Activated CD4-positive, alpha-beta T cell treated with anti-CD3 and anti-CD28 coated beads for 36 hours (primary cell): ENCODE measurements around the gene ZCCHC3. TPM values are rescaled to one million over a fixed set of nuclear protein-coding genes. Genes with fewer than 3 reads are reported as not detected.
A peak's percentile ranks its signal among the peaks of the same experiment; 100 is the strongest.

Experiments used
- ATAC-seq: fragments of 200-7000 bp; cut with Tn5 transposase; one replicate; pipeline ENCODE4 v1.10.0; 2021; ENCODE audit warnings: mild to moderate bottlenecking, moderate library complexity
- CTCF ChIA-PET: fragments of 350-600 bp; sonication (Branson Sonifier 250); formaldehyde crosslinking; loops from one replicate; lab custom pipeline; 2021; ENCODE audit warnings: antibody characterized with exemption; lab: Charles Lee
- POLR2A ChIA-PET: fragments of 350-600 bp; sonication (Branson Sonifier 250); formaldehyde crosslinking; loops from one replicate; lab custom pipeline; 2021; ENCODE audit warnings: antibody characterized with exemption, inconsistent platforms; lab: Charles Lee
- DNase-seq: peaks from one replicate; pipeline ENCODE4 v3.0.0-alpha.2; 2020
- H3K27ac Mint-ChIP-seq: one replicate; pipeline ENCODE4 v1.8.0; 2021; ENCODE audit warnings: mixed read lengths
- H3K27me3 Mint-ChIP-seq: one replicate; pipeline ENCODE4 v1.8.0; 2021; ENCODE audit warnings: mixed read lengths
- H3K36me3 Mint-ChIP-seq: one replicate; pipeline ENCODE4 v1.8.0; 2021; ENCODE audit warnings: low read depth, mixed read lengths
- H3K4me1 Mint-ChIP-seq: one replicate; pipeline ENCODE4 v1.8.0; 2021; ENCODE audit warnings: mixed read lengths
- H3K4me3 Mint-ChIP-seq: one replicate; pipeline ENCODE4 v1.8.0; 2021; ENCODE audit warnings: mild to moderate bottlenecking, moderate library complexity, mixed read lengths
- H3K9me3 Mint-ChIP-seq: one replicate; pipeline ENCODE4 v1.8.0; 2021; ENCODE audit warnings: low read depth, mixed read lengths
- intact Hi-C, 2 experiments: fragments of 100-400 bp; cut with DNase I in 1 of 2; cut with micrococcal nuclease in 1 of 2; formaldehyde crosslinking; loops; one replicate each; pipeline versions ENCODE4 v1.14.2 to v1.15.1; 2022 to 2024; cut with DNase I, micrococcal nuclease
- total RNA-seq, 2 experiments: library from RNA; stranded (reverse); gene quantifications; one replicate each; pipeline ENCODE4 v1.2.3, GENCODE V29; 2021

Gene ZCCHC3
- total RNA-seq, 2 experiments from 2014 or later, result 15.6 to 16.4 TPM

DNA sequence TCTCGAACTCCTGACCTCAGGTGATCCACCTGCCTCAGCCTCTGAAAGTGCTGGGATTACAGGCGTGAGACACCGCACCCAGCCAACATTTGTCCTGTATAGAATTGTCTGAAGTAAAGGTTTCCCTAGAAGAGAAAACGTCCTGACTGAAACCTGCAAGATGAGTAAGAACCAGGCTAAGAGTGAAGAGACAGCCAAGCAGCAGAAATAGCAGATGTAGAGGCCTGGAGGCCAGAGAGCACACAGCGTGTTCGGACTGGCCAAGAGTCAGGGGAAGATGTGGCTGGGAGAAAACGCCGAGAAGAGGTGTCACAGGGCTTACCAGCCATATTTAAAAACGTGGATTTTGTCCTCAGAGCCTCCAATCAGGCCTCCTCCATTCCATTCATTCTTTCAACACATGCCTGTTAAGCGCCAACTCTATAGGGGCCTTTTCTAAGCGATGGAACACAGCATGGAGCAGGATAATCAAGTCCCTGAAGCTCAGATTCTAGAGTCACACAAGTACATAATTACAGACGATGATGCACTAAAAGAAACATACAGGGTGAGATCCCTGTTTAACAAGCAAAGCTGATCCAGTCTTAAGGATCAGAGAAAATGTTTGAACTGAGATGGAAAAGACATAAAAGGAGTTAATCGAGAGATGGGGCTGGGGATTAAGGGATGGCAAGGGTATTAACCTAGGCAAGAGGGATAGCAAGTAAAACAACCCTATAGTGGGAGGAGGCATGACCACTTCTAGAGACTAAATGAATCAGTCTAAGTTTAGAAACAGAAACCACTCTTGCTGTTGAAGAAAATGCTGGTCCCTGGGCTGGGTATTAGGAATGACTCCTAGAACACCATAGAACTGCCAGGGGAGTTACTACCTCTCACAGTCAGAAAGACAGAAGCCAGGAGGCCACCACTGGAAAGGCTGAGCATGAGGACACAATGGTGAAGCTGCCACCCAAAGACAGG, 4.8 kb downstream of the ZCCHC3 start:
- peak; percentile 36 for DNase-seq
- Mint-ChIP-seq H3K36me3 (peaks cover 31% of the 10 kb centered on the region), H3K4me3 (peak overlapping the region; percentile 3), H3K27me3 (no peaks in the 10 kb centered on the region), H3K4me1 (peaks cover 40% of the 10 kb centered on the region), H3K27ac (peak overlapping the region; percentile 52), H3K9me3 (no peaks in the 10 kb centered on the region)
- POLR2A ChIA-PET, result no interaction called here
- ATAC-seq, result peak; percentile 73
- CTCF ChIA-PET, result interaction anchor here (0.6 to 6.1 kb wide), 3 partner anchors 22 to 31 kb away, joined by 4 to 40 read pairs (median 13); no protein-coding TSS in a partner anchor
- intact Hi-C loops, result no loop called here

DNA sequence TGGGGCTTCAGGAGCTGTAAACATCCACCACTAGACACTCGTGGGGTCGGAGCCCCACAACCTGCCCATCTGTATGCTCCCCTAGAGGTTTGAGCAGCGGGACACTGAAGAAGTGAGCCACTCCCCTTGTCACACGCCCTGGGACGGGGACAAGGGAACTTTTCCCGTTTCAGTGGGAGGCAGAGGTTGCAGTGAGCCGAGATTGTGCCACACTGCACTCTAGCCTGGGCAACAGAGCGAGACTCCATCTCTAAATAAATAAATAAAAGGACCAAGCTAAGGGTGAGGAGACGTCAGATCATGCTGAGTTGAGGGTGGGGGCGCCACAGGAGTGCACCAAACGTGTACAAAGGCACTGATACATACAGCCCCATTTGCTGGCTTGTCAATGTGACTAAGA, 8.4 kb downstream of the ZCCHC3 start:
- CTCF ChIA-PET, result interaction anchor here (0.7 kb wide), 1 partner anchor 24 kb away, joined by 4 read pairs; no protein-coding TSS in a partner anchor
- H3K4me1 Mint-ChIP-seq, result peaks cover 31% of the 10 kb centered on the region
- POLR2A ChIA-PET, result no interaction called here
- no peaks in the 10 kb centered on the region for H3K9me3 Mint-ChIP-seq
- H3K27ac Mint-ChIP-seq, result no peak overlapping the region
- DNase-seq (no peak), ATAC-seq (no peak)
- intact Hi-C loops, result no loop called here
- H3K27me3 Mint-ChIP-seq, result no peaks in the 10 kb centered on the region
- no peak overlapping the region for H3K4me3 Mint-ChIP-seq
- peaks cover 6% of the 10 kb centered on the region for H3K36me3 Mint-ChIP-seq

DNA sequence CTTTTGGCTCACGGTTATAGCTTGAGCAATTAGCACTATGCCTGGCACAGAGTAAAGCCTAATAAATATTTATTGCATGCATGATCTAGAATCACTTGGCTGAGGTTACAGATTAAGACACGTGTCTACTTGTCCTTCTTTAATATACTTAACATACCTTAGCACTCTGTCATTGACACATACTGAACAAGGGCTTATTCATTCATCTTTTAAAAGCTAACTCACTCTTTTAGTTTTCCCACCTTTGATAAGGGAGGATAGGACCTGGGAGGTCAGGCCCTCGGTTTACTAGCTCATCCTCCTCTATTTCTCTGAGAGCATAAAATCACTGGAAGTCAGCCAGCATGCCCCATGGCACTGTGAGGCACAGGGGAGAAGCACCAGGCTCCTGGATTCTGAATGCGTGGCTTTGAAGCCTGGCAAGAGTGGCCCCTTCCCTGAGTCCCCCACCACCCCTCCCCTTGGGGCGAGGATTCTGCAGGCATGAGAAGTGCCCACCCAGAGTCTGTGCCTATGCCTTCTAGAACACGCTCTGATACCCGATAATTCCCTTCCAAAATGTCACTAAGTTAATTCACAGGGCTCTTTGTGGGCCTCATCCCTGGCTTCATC, 11.2 kb downstream of the ZCCHC3 start:
- Mint-ChIP-seq H3K4me1 (peaks cover 11% of the 10 kb centered on the region), H3K4me3 (no peak overlapping the region), H3K27ac (no peak overlapping the region), H3K27me3 (no peaks in the 10 kb centered on the region), H3K36me3 (no peaks in the 10 kb centered on the region), H3K9me3 (no peaks in the 10 kb centered on the region)
- DNase-seq, result no peak
- intact Hi-C loops, result no loop called here
- ChIA-PET POLR2A (no interaction called here), CTCF (interaction anchor here (0.8 to 1.4 kb wide), 4 partner anchors 9 to 53 kb away, joined by 3 to 4 read pairs (median 3); no protein-coding TSS in a partner anchor)
- no peak for ATAC-seq

DNA sequence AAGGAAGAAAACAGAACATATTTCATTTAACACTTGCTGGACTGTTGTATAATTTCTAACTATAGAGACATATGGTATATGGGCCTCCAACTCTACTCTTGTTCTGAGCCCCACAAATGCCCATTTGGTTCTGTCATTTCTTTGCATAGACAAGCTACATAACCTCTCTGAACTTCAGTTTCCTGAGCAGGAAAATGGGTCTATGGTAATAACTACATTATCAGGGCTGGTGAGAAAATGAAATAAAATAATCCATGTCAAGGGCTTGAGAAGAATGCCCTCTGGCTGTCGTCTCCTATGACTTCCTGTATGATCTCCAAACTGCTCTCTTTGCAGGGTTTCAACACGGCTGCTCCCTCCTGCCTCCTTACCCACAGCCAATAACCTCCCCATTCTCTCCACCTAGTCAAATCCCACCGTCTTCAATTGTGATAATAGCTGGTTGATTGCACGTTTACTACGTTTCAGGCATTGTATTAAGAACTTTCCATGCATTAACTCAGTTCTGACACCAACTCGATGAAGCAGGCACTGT, 12.0 kb downstream of the ZCCHC3 start:
- H3K27me3 Mint-ChIP-seq, result no peaks in the 10 kb centered on the region
- ChIA-PET POLR2A (no interaction called here), CTCF (interaction anchor here (0.8 to 1.8 kb wide), 3 partner anchors 10 to 54 kb away, joined by 3 to 9 read pairs (median 3); no protein-coding TSS in a partner anchor)
- intact Hi-C loops, result no loop called here
- no peaks in the 10 kb centered on the region for H3K9me3 Mint-ChIP-seq
- no peak overlapping the region for H3K4me3 Mint-ChIP-seq
- peaks cover 11% of the 10 kb centered on the region for H3K4me1 Mint-ChIP-seq
- no peaks in the 10 kb centered on the region for H3K36me3 Mint-ChIP-seq
- ATAC-seq (no peak), DNase-seq (no peak)
- no peak overlapping the region for H3K27ac Mint-ChIP-seq

DNA sequence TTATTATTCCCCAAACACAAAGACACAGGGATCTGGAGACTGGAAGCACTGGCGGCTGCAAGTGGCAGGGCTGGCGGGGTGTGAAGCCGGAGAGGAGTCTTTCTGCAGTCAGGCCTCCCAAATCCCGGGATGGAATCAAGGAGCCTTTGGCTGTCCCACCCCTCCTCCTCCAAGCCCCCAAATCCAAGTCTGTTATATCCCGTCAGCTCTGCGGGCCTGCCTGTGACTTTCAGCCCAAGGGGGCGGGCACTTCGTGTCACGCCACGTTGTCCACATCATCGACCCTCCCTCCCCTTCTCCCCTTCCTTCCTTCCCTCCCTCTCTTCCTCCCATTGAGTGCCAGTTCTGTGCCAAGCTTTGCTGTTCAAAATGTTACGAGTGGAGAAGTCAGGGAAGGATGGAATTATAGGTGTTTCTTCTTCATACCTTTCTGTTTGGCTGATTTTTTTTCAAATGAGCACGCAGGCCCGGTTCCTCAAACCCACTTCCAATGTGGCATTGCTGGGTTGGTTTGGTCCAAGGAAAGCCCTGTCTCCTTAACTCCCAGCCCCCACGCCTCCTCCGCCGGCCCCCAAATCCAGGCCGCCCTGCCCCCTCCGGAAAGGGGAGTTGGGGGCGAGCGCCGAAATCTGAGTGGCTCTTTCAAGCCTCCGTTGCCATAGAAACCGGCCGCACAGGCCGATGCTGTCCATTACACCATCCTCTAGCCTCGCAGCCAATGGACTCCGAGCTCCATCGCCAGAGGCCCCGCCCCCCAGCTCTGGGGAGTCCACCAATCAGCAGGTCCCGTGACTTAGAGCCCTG, 12.7 kb downstream of the ZCCHC3 start:
- Mint-ChIP-seq H3K9me3 (no peaks in the 10 kb centered on the region), H3K27me3 (no peaks in the 10 kb centered on the region), H3K4me1 (peaks cover 11% of the 10 kb centered on the region), H3K36me3 (no peaks in the 10 kb centered on the region), H3K27ac (no peak overlapping the region), H3K4me3 (peak overlapping the region; percentile 56)
- ChIA-PET POLR2A (interaction anchor here (0.6 kb wide), 1 partner anchor 14 kb away, joined by 3 read pairs; no protein-coding TSS in a partner anchor), CTCF (interaction anchor here (0.8 to 1.8 kb wide), 5 partner anchors 10 to 152 kb away, joined by 3 to 9 read pairs (median 3); no protein-coding TSS in a partner anchor)
- ATAC-seq, result peak; percentile 100
- intact Hi-C loops, result loop anchor here (1.0 kb wide), 4 partner anchors 12 to 20 kb away; partner anchors contain the start of genes C20orf96 (in 1 of the 2) and SOX12 (in 1 of the 2)
- DNase-seq, result peak; percentile 91

DNA sequence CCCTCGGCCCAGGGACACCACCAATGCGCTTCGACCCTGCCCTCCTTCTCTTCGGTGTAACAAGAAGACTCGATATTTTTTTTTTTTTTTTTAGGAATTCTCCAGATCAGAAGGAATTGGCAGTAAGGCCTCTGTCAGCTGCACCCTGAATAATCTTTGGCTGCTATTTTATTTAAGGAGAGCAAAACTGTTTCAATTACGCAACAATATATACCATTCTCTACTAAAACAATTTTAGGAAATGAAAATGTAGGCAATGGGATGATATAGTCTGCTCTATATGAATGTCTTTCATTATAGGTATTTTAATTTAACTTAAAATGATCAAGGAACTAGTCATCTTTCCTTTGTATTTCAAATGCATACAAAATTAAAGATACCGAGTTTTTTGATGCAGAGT, 13.3 kb downstream of the ZCCHC3 start:
- H3K27ac Mint-ChIP-seq, result no peak overlapping the region
- H3K4me1 Mint-ChIP-seq, result peaks cover 11% of the 10 kb centered on the region
- no peaks in the 10 kb centered on the region for H3K9me3 Mint-ChIP-seq
- H3K27me3 Mint-ChIP-seq, result no peaks in the 10 kb centered on the region
- ATAC-seq, result no peak
- POLR2A ChIA-PET, result interaction anchor here (0.6 kb wide), 1 partner anchor 14 kb away, joined by 3 read pairs; no protein-coding TSS in a partner anchor
- no peaks in the 10 kb centered on the region for H3K36me3 Mint-ChIP-seq
- DNase-seq, result no peak
- intact Hi-C loops, result loop anchor here (1.0 kb wide), 4 partner anchors 12 to 20 kb away; partner anchors contain the start of genes C20orf96 (in 1 of the 2) and SOX12 (in 1 of the 2)
- CTCF ChIA-PET, result interaction anchor here (0.8 to 1.8 kb wide), 4 partner anchors 9 to 153 kb away, joined by 3 to 9 read pairs (median 4); no protein-coding TSS in a partner anchor
- H3K4me3 Mint-ChIP-seq, result peak overlapping the region; percentile 56

DNA sequence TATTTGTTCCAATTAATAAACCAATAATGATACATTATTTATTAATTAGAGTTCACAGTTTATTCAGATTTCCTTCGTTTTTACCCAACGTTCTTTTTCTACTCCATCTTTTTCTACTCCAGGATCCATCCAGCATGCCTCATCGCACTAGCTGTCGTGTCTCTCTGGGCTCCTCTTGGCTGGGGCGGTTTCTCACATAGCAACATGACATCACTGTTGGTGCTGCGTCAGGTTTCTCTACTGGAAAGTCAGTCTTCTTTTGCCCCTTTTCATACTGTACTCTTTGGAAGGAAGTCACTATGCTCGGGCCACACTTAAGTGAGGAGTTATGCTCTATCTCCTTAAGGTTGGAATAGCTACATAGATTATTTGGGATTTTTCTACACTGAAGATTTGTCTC, 14.2 kb downstream of the ZCCHC3 start:
- Mint-ChIP-seq H3K27ac (no peak overlapping the region), H3K27me3 (no peaks in the 10 kb centered on the region), H3K4me1 (peaks cover 11% of the 10 kb centered on the region), H3K4me3 (no peak overlapping the region), H3K36me3 (no peaks in the 10 kb centered on the region), H3K9me3 (no peaks in the 10 kb centered on the region)
- DNase-seq (no peak), ATAC-seq (no peak)
- ChIA-PET CTCF (interaction anchor here (1.0 to 1.7 kb wide), 3 partner anchors 8 to 334 kb away, joined by 3 to 4 read pairs (median 3); no protein-coding TSS in a partner anchor), POLR2A (no interaction called here)
- intact Hi-C loops, result no loop called here

DNA sequence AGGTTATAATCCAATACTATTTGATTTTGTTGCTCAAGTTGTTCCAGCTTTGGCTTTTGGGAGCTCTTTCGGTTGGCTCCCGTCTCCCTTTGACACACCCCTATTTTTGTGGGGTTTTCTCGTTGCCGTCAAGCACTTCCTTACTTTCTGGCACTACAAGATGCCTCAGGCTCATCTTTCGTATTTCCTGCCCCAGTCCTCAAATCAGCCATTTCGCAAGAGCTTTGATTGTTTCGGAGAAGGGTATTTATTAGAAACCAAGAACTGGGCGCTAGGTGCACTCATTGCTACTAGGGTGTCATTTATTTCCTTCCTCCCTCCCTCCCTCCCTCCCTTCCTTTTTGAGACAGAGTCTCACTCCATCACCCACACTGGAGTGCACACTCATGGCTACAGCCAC, 14.7 kb downstream of the ZCCHC3 start:
- no peaks in the 10 kb centered on the region for H3K36me3 Mint-ChIP-seq
- no peak overlapping the region for H3K27ac Mint-ChIP-seq
- no peak for ATAC-seq
- intact Hi-C loops, result no loop called here
- CTCF ChIA-PET, result interaction anchor here (0.8 to 1.7 kb wide), 4 partner anchors 9 to 333 kb away, joined by 3 to 4 read pairs (median 3); no protein-coding TSS in a partner anchor
- no peak overlapping the region for H3K4me3 Mint-ChIP-seq
- no peak for DNase-seq
- H3K4me1 Mint-ChIP-seq, result peaks cover 11% of the 10 kb centered on the region
- no peaks in the 10 kb centered on the region for H3K27me3 Mint-ChIP-seq
- POLR2A ChIA-PET, result no interaction called here
- H3K9me3 Mint-ChIP-seq, result no peaks in the 10 kb centered on the region

DNA sequence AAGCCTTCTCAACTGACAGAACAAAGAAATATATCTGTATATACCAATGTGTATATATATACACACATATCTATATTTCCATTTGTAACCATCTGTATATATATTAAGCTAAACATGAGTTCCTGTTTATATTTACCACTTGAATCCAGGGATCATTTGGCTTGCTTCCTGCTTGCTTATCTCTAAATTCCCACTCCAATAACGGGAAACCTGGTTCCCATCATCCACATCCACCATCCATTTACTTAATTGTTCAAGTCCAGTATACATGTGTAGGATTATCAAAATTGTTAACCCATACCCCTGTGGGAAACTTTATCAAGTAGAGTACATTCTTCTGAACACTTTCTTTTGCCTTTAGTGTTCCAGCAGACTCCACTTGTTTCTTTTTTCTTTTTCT, 15.5 kb downstream of the ZCCHC3 start:
- no peak for DNase-seq
- H3K36me3 Mint-ChIP-seq, result no peaks in the 10 kb centered on the region
- ChIA-PET POLR2A (no interaction called here), CTCF (interaction anchor here (0.8 to 1.7 kb wide), 2 partner anchors 18 to 51 kb away, joined by 3 to 4 read pairs; no protein-coding TSS in a partner anchor)
- no peak for ATAC-seq
- H3K4me3 Mint-ChIP-seq, result no peak overlapping the region
- H3K27ac Mint-ChIP-seq, result no peak overlapping the region
- intact Hi-C loops, result no loop called here
- H3K27me3 Mint-ChIP-seq, result no peaks in the 10 kb centered on the region
- no peaks in the 10 kb centered on the region for H3K9me3 Mint-ChIP-seq
- H3K4me1 Mint-ChIP-seq, result peaks cover 11% of the 10 kb centered on the region

DNA sequence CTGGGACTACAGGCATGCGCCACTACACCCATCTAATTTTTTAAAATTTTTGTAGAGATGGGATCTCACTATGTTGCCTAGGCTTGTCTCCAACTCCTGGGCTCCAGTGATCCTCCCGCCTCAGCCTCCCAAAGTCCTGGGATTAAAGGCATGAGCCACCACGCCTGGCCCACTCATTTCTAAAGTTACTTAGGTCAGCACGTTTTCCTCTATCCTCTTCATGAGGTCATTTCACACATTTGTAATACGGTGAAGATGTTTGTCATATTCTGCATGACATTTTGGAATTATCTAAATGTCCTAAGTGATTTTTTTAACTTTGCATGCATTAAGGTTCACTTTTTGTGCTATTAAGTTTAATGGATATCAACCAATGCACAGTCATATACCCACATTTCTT, 16.0 kb downstream of the ZCCHC3 start:
- Mint-ChIP-seq H3K36me3 (no peaks in the 10 kb centered on the region), H3K4me1 (peaks cover 11% of the 10 kb centered on the region), H3K9me3 (no peaks in the 10 kb centered on the region), H3K27me3 (no peaks in the 10 kb centered on the region), H3K27ac (no peak overlapping the region), H3K4me3 (no peak overlapping the region)
- ChIA-PET POLR2A (no interaction called here), CTCF (no interaction called here)
- intact Hi-C loops, result no loop called here
- no peak for DNase-seq
- no peak for ATAC-seq
